ENCODE measurements around the gene TMEM97.

The TMEM97 gene

GRCh38 chr17:28317099-28317965, 1.7 kb upstream of the TMEM97 start:
- DNase-seq (ENCODE audit: low read depth in 2 of 2): no peak

- DNase-seq (ENCODE audit: low read depth in 2 of 2): no peak
Observed at GRCh38 chr17:28317966-28318758, 838 bp upstream of the TMEM97 start.

- no peak for DNase-seq (ENCODE audit: low read depth in 2 of 2)
Observed at GRCh38 chr17:28319598-28319935, 567 bp downstream of the TMEM97 start.

- no peak for DNase-seq (ENCODE audit: low read depth in 2 of 2)
Observed at GRCh38 chr17:28320215-28321061, 1.4 kb downstream of the TMEM97 start.

GRCh38 chr17:28324267-28324745, 5.3 kb downstream of the TMEM97 start:
- DNase-seq (ENCODE audit: low read depth in 2 of 2): no peak

- no peak for DNase-seq (ENCODE audit: low read depth in 2 of 2)
Observed at GRCh38 chr17:28324781-28325180, 5.8 kb downstream of the TMEM97 start.

- no peak for DNase-seq (ENCODE audit: low read depth in 2 of 2)
Observed at GRCh38 chr17:28325211-28325610, 6.2 kb downstream of the TMEM97 start.

GRCh38 chr17:28326114-28326513, 7.1 kb downstream of the TMEM97 start:
- DNase-seq (ENCODE audit: low read depth in 2 of 2): no peak

GRCh38 chr17:28327031-28327607, 8.1 kb downstream of the TMEM97 start:
- no peak for DNase-seq (ENCODE audit: low read depth in 2 of 2)

GRCh38 chr17:28327709-28328108, 8.7 kb downstream of the TMEM97 start:
- DNase-seq (ENCODE audit: low read depth in 2 of 2): no peak

GRCh38 chr17:28328325-28328724, 9.3 kb downstream of the TMEM97 start:
- no peak for DNase-seq (ENCODE audit: low read depth in 2 of 2)

- DNase-seq (ENCODE audit: low read depth in 2 of 2): no peak
Observed at GRCh38 chr17:28330671-28331070, 11.7 kb downstream of the TMEM97 start.

- DNase-seq (ENCODE audit: low read depth in 2 of 2): no peak
Observed at GRCh38 chr17:28331891-28332420, 13.0 kb downstream of the TMEM97 start.

- DNase-seq (ENCODE audit: low read depth in 2 of 2): no peak
Observed at GRCh38 chr17:28333083-28333746, 14.2 kb downstream of the TMEM97 start.

GRCh38 chr17:28334171-28334570, 15.2 kb downstream of the TMEM97 start:
- DNase-seq (ENCODE audit: low read depth in 2 of 2): no peak

GRCh38 chr17:28334666-28335200, 15.7 kb downstream of the TMEM97 start:
- no peak for DNase-seq (ENCODE audit: low read depth in 2 of 2)

- DNase-seq (ENCODE audit: low read depth in 2 of 2): peak; percentile 92 to 95
Observed at GRCh38 chr17:28335201-28335958, 16.4 kb downstream of the TMEM97 start, which contains the start of the genes IFT20 and TNFAIP1. Gene IFT20 (minus strand): TSS chr17:28335472. CDS start chr17:28331985, 3,487 bp downstream. Gene TNFAIP1 (plus strand): TSS chr17:28335761. CDS start chr17:28339522, 3,761 bp downstream.

GRCh38 chr17:28335959-28336871, 17.2 kb downstream of the TMEM97 start:
- no peak for DNase-seq (ENCODE audit: low read depth in 2 of 2)

All from stimulated activated CD8-positive, alpha-beta memory T cell treated with anti-CD3 and anti-CD28 coated beads, Interleukin-2, amount 100 ng/mL, for 1 hour (primary cell).